Skin epidermis (tissue), 12 donors: ENCODE data around the gene NUFIP1.
"Not testable (repeated sequence)": the region's sequence is repeated elsewhere in the genome, so short reads cannot be mapped to it uniquely, and the experiment has no call there.

ENCODE experiments used
- H3K27ac ChIP-seq, 21 experiments: fragments of 200-600 bp; sonication (generic) in 11 of 21; one replicate each; pipeline ENCODE4 v1.5.0; 2020; ENCODE audit warnings: mild to moderate bottlenecking in 3 of 21, inconsistent platforms in 2 of 21, moderate library complexity in 2 of 21
- H3K4me3 ChIP-seq, 7 experiments: fragments of 200-600 bp; sonication (generic) in 2 of 7; one replicate each; pipeline ENCODE4 v1.5.0; 2020; ENCODE audit warnings: inconsistent platforms in 2 of 7, mild to moderate bottlenecking in 2 of 7, moderate library complexity in 1 of 7

Gene NUFIP1

GRCh38 chr13:44927968-44928367, 61.3 kb downstream of the NUFIP1 start:
- no peak overlapping the region for H3K4me3 ChIP-seq
- H3K27ac ChIP-seq: no peak overlapping the region

GRCh38 chr13:44921931-44922758, 67.1 kb downstream of the NUFIP1 start:
- Histone ChIP-seq H3K27ac (peak overlapping the region in 12 of 21 experiments; percentile 19 to 70 (median 57)), H3K4me3 (no peak overlapping the region)

- no peak overlapping the region for H3K4me3 ChIP-seq
- peak overlapping the region in 12 of 21 experiments; percentile 19 to 70 (median 57) for H3K27ac ChIP-seq
Measured at GRCh38 chr13:44921246-44921877, 67.9 kb downstream of the NUFIP1 start.

- Histone ChIP-seq H3K4me3 (no peak overlapping the region), H3K27ac (peak overlapping the region in 11 of 21 experiments; percentile 3 to 94 (median 78))
Measured at GRCh38 chr13:44920013-44920412, 69.3 kb downstream of the NUFIP1 start.

GRCh38 chr13:44919104-44919804, 70.0 kb downstream of the NUFIP1 start:
- Histone ChIP-seq H3K4me3 (peak overlapping the region in 5 of 7 experiments; percentile 38 to 51 (median 48)), H3K27ac (peak overlapping the region; percentile 29 to 97 (median 86))

- peak overlapping the region; percentile 29 to 97 (median 86) for H3K27ac ChIP-seq
- H3K4me3 ChIP-seq: peak overlapping the region; percentile 38 to 51 (median 43)
Measured at GRCh38 chr13:44918326-44919103, 70.8 kb downstream of the NUFIP1 start.

GRCh38 chr13:44917589-44918325, 71.5 kb downstream of the NUFIP1 start:
- H3K4me3 ChIP-seq: peak overlapping the region; percentile 38 to 51 (median 43)
- peak overlapping the region; percentile 29 to 97 (median 86) for H3K27ac ChIP-seq

GRCh38 chr13:44912278-44913016, 76.8 kb downstream of the NUFIP1 start:
- Histone ChIP-seq H3K4me3 (no peak overlapping the region), H3K27ac (no peak overlapping the region)

- H3K4me3 ChIP-seq: no peak overlapping the region
- H3K27ac ChIP-seq: no peak overlapping the region
Measured at GRCh38 chr13:44908712-44909111, 80.6 kb downstream of the NUFIP1 start.

- H3K4me3 ChIP-seq: no peak overlapping the region
- no peak overlapping the region for H3K27ac ChIP-seq
Measured at GRCh38 chr13:44908266-44908665, 81.0 kb downstream of the NUFIP1 start.

GRCh38 chr13:44906713-44907112, 82.6 kb downstream of the NUFIP1 start:
- H3K27ac ChIP-seq: peak overlapping the region in 1 of 21 experiments; percentile 3
- H3K4me3 ChIP-seq: no peak overlapping the region

GRCh38 chr13:44906230-44906629, 83.0 kb downstream of the NUFIP1 start:
- Histone ChIP-seq H3K4me3 (no peak overlapping the region), H3K27ac (peak overlapping the region in 5 of 21 experiments; percentile 47 to 76 (median 64))

- peak overlapping the region in 10 of 21 experiments; percentile 18 to 77 (median 58) for H3K27ac ChIP-seq
- no peak overlapping the region for H3K4me3 ChIP-seq
Measured at GRCh38 chr13:44905556-44905955, 83.7 kb downstream of the NUFIP1 start.

- peak overlapping the region in 14 of 21 experiments; percentile 2 to 87 (median 62) for H3K27ac ChIP-seq
- H3K4me3 ChIP-seq: no peak overlapping the region
Measured at GRCh38 chr13:44904967-44905366, 84.3 kb downstream of the NUFIP1 start.

- Histone ChIP-seq H3K27ac (peak overlapping the region in 18 of 21 experiments; percentile 4 to 87 (median 54)), H3K4me3 (no peak overlapping the region)
Measured at GRCh38 chr13:44903574-44903985, 85.7 kb downstream of the NUFIP1 start.

GRCh38 chr13:44902738-44903137, 86.5 kb downstream of the NUFIP1 start:
- Histone ChIP-seq H3K27ac (peak overlapping the region in 6 of 21 experiments; percentile 11 to 87 (median 68)), H3K4me3 (no peak overlapping the region)

- H3K27ac ChIP-seq: no peak overlapping the region
- no peak overlapping the region for H3K4me3 ChIP-seq
Measured at GRCh38 chr13:44899967-44900366, 89.3 kb downstream of the NUFIP1 start.

- H3K4me3 ChIP-seq, H3K27ac ChIP-seq: not testable (repeated sequence)
Measured at GRCh38 chr13:44898308-44898707, 91.0 kb downstream of the NUFIP1 start.
